Lower leg skin (tissue), 3 donors: Measurements from ENCODE around the gene MRPS18C.

Experiments used
- POLR2A ChIP-seq, 2 donors: fragments of 450-650 bp; IDR thresholded peaks; one replicate each; pipeline ENCODE4 v1.6.1; 2016 to 2017; ENCODE audit warnings: antibody characterized with exemption in 2 of 2, mild to moderate bottlenecking in 1 of 2, moderate library complexity in 1 of 2
- TF ChIP-seq, protein P1 (sequence below), 3 donors: fragments of 450-650 bp; IDR thresholded peaks; one replicate each; pipeline ENCODE4 v1.5.1; 2016; ENCODE audit warnings: antibody characterized with exemption in 3 of 3, mild to moderate bottlenecking in 3 of 3, moderate library complexity in 2 of 3

DNA sequence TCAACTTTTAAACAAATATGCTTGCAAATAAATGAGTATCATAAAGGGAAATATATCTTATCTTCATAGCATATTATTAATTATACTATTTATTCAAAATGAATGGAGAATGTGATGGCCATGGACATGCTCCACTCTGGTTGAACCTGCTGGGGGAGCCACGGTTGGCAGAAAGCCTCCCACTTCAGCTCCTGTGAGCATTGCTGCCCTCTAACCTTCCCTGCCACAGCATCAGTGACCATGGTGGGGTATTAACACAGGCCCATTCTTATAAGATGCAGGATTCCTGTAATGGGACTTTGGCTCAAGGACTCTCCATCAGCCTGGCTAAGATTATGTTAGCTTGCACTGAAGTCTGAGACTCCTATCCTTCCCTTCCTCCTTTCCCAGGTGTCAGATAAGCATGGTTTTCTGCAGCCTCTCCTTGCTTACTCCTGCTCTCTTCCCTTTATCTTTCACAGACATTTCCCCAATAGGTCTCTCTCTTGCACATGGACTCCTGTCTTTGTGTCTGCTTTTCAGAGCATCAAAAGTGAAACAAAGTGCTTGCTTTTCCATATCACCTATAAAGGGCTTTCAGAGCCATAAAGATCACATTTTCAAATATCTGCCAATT, 34.0 kb downstream of the MRPS18C start:
- TF ChIP-seq, protein P1, sequence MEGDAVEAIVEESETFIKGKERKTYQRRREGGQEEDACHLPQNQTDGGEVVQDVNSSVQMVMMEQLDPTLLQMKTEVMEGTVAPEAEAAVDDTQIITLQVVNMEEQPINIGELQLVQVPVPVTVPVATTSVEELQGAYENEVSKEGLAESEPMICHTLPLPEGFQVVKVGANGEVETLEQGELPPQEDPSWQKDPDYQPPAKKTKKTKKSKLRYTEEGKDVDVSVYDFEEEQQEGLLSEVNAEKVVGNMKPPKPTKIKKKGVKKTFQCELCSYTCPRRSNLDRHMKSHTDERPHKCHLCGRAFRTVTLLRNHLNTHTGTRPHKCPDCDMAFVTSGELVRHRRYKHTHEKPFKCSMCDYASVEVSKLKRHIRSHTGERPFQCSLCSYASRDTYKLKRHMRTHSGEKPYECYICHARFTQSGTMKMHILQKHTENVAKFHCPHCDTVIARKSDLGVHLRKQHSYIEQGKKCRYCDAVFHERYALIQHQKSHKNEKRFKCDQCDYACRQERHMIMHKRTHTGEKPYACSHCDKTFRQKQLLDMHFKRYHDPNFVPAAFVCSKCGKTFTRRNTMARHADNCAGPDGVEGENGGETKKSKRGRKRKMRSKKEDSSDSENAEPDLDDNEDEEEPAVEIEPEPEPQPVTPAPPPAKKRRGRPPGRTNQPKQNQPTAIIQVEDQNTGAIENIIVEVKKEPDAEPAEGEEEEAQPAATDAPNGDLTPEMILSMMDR (IDR thresholded peaks at IDR 0.05): no peak
- no peak for TF ChIP-seq POLR2A (IDR thresholded peaks at IDR 0.05)
